ENCODE data around the gene PKD1L1. TPM values are rescaled to one million over a fixed set of nuclear protein-coding genes. Genes with fewer than 3 reads are reported as not detected.
"Not testable (repeated sequence)": the region's sequence is repeated elsewhere in the genome, so short reads cannot be mapped to it uniquely, and the experiment has no call there.

Gene PKD1L1
- total RNA-seq, 4 donors from 2014 or later, result 0.18 to 0.83 (median 0.44) TPM

GRCh38 chr7:47799524-47799923 is 148.7 kb downstream of the PKD1L1 start:
- Histone ChIP-seq H3K4me3 (no peak overlapping the region), H3K4me1 (no peaks in the 10 kb centered on the region), H3K27ac (no peak overlapping the region), H3K9me3 (no peaks in the 10 kb centered on the region), H3K36me3 (no peaks in the 10 kb centered on the region), H3K27me3 (no peaks in the 10 kb centered on the region)
- TF ChIP-seq POLR2A (IDR thresholded peaks at IDR 0.05) (no peak), CTCF (IDR thresholded peaks at IDR 0.05) (no peak)
- no peak for DNase-seq

DNA sequence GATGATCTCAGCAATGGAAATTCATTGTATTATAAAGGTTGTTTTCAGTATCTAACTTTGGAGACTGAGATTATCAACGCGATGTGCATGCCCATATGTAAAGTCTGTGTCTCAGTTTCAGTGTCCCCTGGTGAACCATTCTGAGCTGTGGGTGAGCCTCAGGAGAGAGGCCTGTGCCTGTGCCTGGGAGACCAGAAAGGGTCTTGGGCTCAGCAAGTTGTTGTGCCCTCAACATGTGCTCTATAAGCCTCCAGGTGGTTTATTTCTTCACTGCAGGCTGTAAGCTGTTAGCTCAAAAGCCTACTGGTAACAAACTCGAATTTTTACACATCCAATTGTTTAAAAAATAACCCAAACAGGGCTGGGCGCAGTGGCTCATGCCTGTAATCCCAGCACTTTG is 151.9 kb downstream of the PKD1L1 start:
- no peaks in the 10 kb centered on the region for H3K9me3 ChIP-seq
- H3K36me3 ChIP-seq, result no peaks in the 10 kb centered on the region
- H3K27me3 ChIP-seq, result no peaks in the 10 kb centered on the region
- no peaks in the 10 kb centered on the region for H3K4me1 ChIP-seq
- H3K4me3 ChIP-seq, result no peak overlapping the region
- H3K27ac ChIP-seq, result no peak overlapping the region
- no peak for TF ChIP-seq POLR2A (IDR thresholded peaks at IDR 0.05)
- no peak for TF ChIP-seq CTCF (IDR thresholded peaks at IDR 0.05)
- no peak for DNase-seq

GRCh38 chr7:47795631-47796030 is 152.6 kb downstream of the PKD1L1 start:
- H3K4me1 ChIP-seq, result no peaks in the 10 kb centered on the region
- no peaks in the 10 kb centered on the region for H3K27me3 ChIP-seq
- DNase-seq, result no peak
- H3K4me3 ChIP-seq, result no peak overlapping the region
- TF ChIP-seq POLR2A (IDR thresholded peaks at IDR 0.05) (no peak), CTCF (IDR thresholded peaks at IDR 0.05) (no peak)
- no peak overlapping the region for H3K27ac ChIP-seq
- no peaks in the 10 kb centered on the region for H3K36me3 ChIP-seq
- H3K9me3 ChIP-seq, result no peaks in the 10 kb centered on the region

DNA sequence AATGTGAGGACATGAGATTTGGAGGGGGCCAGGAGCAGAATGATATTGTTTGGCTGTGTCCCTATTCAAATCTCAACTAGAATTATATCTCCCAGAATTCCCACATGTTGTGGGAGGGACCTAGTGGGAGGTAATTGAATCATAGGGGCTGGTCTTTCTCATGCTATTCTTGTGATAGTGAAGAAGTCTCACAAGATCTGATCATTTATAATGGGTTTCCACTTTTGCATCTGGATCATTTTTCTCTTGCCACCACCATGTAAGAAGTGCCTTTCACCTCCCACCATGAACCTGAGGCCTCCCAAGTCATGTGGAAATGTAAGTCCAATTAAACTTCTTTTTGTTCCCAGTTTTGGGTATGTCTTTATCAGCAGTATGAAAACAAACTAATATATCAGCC is 153.1 kb downstream of the PKD1L1 start:
- not testable (repeated sequence) for H3K36me3 ChIP-seq, H3K27ac ChIP-seq, H3K4me1 ChIP-seq, H3K27me3 ChIP-seq, DNase-seq, H3K4me3 ChIP-seq, H3K9me3 ChIP-seq

DNA sequence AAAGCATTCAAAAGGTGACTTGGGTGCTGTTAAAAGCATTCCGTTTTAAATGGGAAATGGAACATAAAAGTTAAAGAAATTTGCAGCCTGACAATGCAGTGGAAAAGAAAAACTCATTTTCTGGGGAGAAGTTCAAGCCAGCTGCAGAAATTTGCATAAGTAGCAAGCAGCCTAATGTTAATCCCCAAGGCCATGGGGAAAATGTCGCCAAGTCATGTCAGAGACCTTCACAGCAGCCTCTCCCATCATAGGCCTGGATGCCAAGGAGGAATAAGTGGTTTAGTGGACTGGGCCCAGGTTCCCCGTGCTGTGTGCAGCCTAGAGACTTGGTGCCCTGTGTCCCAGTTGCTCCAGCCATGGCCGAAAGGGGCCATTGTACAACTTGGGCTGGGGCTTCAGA is 154.2 kb downstream of the PKD1L1 start:
- TF ChIP-seq CTCF (IDR thresholded peaks at IDR 0.05), result no peak
- no peak for TF ChIP-seq POLR2A (IDR thresholded peaks at IDR 0.05)
- Histone ChIP-seq H3K4me1 (no peaks in the 10 kb centered on the region), H3K36me3 (no peaks in the 10 kb centered on the region), H3K27ac (no peak overlapping the region), H3K4me3 (no peak overlapping the region), H3K9me3 (no peaks in the 10 kb centered on the region), H3K27me3 (no peaks in the 10 kb centered on the region)
- DNase-seq, result no peak

DNA sequence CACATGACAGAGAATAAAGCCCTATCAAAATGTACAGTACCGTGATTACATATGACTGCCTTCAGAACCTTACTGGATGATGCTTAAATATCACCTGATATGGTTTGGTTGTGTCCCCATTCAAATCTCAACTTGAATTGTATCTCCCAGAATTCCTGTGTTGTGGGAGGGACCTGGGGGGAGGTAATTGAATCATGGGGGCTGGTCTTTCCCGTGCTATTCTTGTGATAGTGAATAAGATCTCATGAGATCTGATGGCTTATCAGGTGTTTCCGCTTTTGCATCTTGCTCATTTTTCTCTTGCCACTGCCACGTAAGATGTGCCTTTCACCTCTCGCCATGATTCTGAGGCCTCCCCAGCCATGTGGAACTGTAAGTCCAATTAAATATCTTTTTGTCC is 155.1 kb downstream of the PKD1L1 start:
- H3K27me3 ChIP-seq, H3K9me3 ChIP-seq, H3K27ac ChIP-seq, H3K36me3 ChIP-seq, H3K4me1 ChIP-seq, DNase-seq, H3K4me3 ChIP-seq: not testable (repeated sequence)

GRCh38 chr7:47792521-47793121 is 155.6 kb downstream of the PKD1L1 start:
- H3K4me3 ChIP-seq, result no peak overlapping the region
- no peaks in the 10 kb centered on the region for H3K9me3 ChIP-seq
- no peaks in the 10 kb centered on the region for H3K4me1 ChIP-seq
- no peaks in the 10 kb centered on the region for H3K36me3 ChIP-seq
- TF ChIP-seq POLR2A (IDR thresholded peaks at IDR 0.05) (no peak), CTCF (IDR thresholded peaks at IDR 0.05) (peak in 4 of 6 experiments; percentile 20 to 61 (median 56))
- no peak overlapping the region for H3K27ac ChIP-seq
- no peaks in the 10 kb centered on the region for H3K27me3 ChIP-seq
- no peak for DNase-seq
